ENCODE results near the gene PCSK6.
A peak's percentile ranks its signal among the peaks of the same experiment; 100 is the strongest.

PCSK6 gene

DNA sequence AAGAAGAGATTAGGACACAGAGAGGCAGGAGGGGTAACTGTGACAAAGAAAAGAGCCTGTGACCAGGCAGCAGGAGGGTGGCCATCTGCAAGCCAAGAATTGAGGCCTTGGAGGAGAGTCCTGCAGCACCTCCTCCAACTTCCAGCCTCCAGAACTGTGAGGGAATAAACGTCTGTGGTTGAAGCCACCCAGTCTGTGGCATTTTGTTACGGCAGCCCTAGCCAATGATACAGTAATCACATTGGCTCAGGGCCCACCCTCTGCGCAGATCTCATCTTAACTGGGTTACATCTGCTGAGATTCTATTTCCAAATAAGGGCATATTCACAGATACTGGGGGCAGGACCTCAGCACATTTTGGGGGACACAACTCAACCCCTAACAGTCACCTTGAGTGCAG is 223.5 kb downstream of the PCSK6 start:
- no peak for DNase-seq

DNA sequence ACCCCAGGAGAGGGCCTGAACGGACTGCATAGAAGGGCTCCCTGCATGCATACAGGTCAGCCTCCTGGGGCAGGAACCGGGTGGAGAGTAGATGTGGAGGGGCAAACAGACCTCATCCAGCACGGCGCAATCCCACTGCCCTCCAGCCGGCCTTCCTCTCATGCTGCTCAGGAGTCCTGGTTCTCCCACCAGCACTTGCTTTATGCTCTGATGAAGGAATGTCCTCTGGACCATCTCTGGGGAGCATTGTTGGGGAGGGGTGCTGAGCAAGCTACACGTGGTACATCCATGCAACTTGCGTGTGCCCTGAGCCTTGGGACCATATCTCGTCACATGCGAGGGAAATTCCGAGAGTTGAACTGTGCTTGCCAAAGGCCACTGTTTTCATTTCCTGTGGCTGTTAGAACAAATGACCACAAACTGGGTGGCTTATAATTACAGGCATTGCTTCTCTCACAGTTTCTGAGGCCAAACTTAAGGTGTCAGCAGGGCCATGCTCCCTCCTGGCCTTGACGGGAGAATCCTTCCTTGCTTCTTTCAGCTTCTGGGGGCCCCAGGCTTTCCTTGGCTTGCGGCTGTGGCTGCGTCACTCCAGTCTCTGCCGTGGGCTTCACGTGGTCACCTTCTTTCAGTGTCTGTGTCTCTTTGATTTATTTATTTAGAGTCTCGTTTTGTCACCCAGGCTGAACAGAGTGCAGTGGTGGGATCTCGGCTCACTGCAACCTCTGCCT is 224.4 kb downstream of the PCSK6 start:
- no peak for DNase-seq

DNA sequence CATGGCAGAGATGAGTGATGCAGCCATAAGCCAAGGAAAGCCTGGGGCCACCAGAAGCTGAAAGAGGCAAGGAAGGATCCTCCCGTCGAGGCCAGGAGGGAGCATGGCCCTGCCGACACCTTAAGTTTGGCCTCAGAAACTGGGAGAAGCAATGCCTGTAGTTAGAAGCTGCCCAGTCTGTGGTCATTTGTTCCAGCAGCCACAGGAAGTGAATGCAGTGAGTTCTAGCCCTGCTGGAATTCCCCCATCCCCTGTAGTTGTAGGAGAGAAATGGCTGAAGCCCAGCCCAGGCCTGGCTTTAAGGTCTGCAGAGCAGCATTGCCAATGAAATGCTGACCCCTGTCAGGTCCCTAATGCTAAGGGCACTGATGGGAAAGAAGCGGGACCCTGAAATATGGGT is 225.5 kb downstream of the PCSK6 start:
- DNase-seq = no peak

DNA sequence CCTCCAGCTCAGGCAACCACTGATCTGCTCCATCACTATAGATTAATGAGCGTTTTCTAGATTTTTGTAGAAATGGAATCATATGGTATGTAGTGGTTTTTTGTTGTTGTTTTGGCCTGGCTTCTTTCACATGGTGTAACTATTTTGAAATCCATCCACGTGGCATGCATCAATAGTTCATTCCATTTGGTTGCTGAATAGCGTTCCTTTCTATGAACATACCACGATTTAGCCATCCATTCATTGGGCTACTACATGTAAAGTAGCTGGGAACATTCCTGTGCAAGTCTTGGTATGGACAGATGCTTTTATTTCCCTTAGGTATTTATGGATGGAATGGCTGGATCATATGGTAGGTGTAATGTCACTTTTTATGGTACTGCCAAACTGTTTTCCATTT is 227.0 kb downstream of the PCSK6 start:
- DNase-seq = no peak

DNA sequence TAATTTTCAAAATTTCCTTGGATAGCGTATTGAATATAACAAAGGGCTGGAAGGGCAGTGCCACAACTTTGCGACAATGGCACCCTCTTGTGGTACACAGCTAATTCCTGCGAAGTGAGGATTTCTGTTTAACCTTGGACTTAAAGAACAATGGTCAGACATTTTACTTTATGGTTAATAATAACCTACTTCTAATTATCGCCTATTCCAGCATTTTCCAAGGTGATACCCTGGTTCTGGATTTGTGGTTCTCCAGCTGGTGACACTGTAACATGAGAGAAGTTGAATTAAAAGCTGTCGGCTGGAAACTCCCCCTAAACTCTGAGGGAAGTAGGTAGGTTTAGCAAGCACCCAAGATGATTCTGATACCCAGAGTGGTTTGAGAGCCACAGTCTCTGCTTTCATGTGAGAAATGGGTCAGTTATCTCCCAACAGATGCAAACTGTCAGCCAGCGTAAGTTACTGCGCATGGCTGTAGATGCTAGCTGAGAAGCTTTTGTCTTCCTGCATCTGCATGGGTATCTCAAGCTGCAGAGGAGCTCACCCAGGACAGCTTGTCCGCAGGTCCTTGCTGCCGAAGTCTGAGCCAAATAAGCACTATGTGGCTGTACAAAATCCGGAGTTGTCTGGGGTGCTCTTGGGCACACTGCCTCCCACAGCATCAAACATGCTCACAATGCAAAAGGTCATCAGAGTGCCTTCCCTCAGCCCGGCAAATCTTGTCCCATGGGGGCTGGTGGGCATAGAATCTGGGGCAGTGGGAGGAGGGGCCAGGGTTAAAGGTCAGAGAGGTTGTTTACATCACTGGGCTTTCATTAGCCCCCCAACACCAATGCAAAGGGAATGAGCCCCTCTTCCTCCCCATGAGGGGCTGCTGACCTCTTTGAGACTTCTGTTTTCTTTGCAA is 231.0 kb downstream of the PCSK6 start:
- peak; percentile 58 to 63 for DNase-seq

DNA sequence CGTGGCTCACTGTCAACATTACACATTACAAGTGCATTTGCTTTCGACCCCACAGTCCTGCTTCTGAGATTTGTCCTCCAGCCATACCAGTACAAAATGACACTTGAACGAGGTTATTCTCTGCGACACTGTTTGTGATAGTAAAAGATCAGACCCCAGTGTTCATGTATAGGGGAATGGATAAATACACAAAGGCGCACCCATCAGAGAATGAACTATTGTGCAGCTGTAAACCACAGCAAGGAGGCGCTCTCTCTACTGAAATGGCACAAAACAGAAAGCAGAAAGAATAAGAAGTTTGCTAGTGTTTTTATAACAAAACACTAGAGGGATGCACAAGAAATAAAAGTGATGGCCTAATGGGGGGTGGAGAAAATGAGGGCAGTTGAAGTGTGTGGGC is 232.8 kb downstream of the PCSK6 start:
- no peak for DNase-seq

DNA sequence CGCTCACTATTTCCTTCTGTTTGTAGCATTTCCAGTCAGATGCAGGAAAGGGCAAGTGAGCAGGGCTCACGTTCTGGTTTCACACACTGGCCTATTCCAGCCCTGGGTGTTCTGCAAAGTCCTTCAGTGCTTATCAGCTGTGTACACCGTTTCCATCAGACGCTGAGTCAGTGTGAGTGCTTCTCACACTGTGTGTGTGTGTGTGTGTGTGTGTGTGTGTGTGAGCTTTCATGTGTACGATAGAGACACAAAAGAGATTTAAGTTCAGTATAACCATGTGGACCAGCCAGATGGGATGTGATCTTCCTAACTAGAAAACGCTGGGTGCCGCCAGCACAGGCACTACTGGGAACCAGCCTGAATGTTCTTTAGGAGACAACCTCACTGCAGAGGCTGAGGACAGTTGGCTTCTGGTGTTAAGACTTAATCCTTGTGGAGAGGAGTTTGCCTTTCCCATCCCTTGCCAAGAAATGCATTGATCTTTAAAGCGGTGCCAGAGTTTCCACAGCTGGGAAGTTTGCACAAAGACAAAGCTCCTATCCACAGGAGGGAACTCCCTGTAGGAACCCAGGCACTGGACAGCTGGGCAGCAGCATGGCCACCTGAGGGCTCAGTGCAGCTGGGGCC is 233.8 kb downstream of the PCSK6 start:
- DNase-seq = no peak

DNA sequence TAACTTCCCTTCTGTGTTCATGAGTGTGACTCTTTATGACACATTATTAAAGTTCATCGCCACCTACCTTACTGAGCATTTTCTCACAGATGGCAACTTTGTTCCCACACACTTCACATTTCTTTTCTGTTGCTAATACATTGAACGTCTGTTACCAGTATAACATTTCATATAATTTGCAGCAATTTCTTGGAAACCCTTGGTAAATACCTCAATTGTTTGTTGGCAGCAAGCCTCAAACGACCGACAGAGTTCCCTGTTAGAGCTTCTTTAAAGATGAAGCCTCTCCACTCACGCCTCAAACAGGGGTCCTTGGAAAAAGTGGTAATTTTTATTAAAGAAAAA is 234.5 kb downstream of the PCSK6 start:
- DNase-seq = no peak

DNA sequence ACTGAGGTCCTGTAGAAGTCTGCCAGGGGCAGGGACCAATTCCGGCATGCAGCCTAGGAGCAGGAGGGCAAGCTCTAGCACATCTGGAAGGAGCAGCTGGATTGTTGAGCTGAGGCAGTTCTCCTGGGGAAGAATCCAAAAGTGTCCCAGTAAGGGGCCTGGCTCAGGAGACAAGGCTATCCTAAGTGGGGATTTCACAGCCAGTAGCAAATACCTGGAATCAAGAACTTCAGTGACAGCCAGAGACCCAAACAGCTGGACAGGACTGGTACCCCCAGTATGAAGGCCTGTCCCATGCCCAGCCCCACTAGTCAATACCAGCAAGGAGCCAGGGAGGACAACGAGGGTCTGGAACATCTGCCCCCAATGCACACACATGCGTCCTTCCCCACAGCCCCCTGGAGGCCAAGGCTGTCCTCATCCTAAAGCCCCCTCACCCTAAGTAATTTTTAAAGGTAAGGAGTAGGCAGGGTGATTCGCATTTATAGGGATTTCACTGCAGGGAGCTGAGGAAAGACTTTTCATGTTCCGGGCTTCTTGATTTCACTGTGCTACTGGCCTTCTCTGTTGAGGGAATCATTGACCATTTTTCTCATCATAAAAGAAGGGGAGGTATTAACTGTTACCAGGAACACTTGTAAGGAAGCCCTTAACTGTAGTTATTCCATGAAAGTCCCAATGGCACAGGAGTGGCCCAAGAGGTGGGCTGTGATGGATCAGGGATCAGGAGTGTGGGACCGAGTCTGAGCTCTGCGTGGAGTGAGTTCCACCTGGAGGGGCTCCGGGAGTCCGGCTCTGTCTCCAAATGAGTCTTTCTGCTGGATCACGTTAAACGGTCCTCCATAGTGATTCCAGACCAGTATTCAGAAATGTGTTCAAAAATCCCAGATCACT is 235.1 kb downstream of the PCSK6 start:
- DNase-seq = no peak

Data from activated CD4-positive, alpha-beta T cell treated with anti-CD3 and anti-CD28 coated beads for 4 hours (primary cell).